ENCODE data around the gene NQO1.
"Not testable (repeated sequence)": the region's sequence is repeated elsewhere in the genome, so short reads cannot be mapped to it uniquely, and the experiment has no call there.

DNA sequence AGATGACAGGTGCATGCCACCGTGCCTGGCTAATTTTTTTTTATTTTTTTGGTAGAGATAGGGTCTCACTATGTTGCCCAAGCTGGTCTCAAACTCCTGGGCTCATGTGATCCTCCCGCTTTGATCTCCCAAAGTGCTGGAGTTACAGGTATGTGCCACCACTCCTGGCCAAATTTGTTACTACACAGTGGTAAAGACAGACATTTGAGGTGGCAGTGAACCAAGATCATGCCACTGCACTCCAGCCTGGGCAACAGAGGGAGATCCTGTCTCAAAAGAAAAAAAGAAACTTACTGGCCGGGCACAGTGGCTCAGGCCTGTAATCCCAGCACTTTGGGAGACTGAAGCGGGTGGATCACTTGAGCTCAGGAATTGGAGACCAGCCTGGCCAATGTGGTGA, 2.7 kb upstream of the NQO1 start:
- not testable (repeated sequence) for TF ChIP-seq CTCF (IDR thresholded peaks at IDR 0.05; ENCODE audit: borderline replicate concordance, extremely low read depth, low read length, poor library complexity, severe bottlenecking); EZH2 (IDR thresholded peaks at IDR 0.05; ENCODE audit: borderline replicate concordance, low read depth, low read length, severe bottlenecking)

Data from DND-41 (cell line).